Ishikawa (cell line): ENCODE results near the gene NOTCH1.

Experiments used
- CREB1 ChIP-seq: IDR thresholded peaks from 2 replicates; pipeline ENCODE4 v1.6.1; 2012; ENCODE audit warnings: low read depth
- MAX ChIP-seq: IDR thresholded peaks from 2 replicates; pipeline ENCODE4 v1.6.1; 2012
- REST ChIP-seq: IDR thresholded peaks from 2 replicates; pipeline ENCODE4 v1.6.1; 2012; ENCODE audit warnings: low read depth, mild to moderate bottlenecking

- TF ChIP-seq MAX: no peak
- TF ChIP-seq CREB1: no peak
- TF ChIP-seq REST: no peak
Observed at GRCh38 chr9:136570916-136571315, 25.1 kb upstream of the NOTCH1 start.
